Measurements from ENCODE around the gene MRPS18A. TPM values are rescaled to one million over a fixed set of nuclear protein-coding genes. Genes with fewer than 3 reads are reported as not detected.

The MRPS18A gene
- total and polyA plus RNA-seq, 2 of the 13 experiments (the other 11 are each of a cell fraction or from before 2014, with no cell fraction given), result 87.8 to 89.1 TPM

DNA sequence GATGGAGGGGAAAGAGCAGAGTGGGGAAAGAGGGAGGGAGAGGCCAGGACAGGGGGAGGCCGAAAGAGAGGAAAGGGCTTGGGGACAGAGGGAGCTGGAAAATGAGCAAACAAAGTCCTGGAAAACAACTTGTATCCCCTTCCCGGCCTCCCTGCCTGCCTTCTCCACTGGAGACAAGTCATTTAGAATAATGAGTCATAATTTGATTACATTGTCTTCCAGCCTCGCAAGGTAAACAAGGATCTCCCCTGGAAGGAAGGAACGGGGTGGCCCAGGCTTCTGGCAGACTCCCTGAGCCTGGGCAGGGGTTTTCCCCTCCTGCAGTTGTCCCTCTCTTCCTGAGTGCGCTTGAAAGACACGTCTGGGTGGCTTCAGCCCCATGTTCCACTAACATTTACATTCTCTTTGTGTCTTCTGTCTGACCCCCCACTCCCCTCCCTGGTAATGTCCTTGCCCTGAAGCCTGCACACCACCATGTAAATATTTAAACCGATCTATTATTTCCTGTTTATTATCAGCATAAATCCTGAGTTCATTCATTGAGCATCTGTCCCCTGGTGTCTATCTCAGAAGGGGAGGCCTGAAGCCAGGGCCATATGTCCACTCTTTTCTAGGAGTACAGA, 12.1 kb upstream of the MRPS18A start (continued):
- TF ChIP-seq SRSF1 (optimal IDR thresholded peaks at IDR 0.05; ENCODE audit: low read depth, low read length) (no peak), ZNF569 (CRISPR knock-in tag; IDR thresholded peaks at IDR 0.05; ENCODE audit: borderline replicate concordance) (no peak), TBX2 (CRISPR knock-in tag; IDR thresholded peaks at IDR 0.05; ENCODE audit: borderline replicate concordance) (peak; percentile 32; the same call in 1 of the 2 replicates), SNAPC2 (CRISPR knock-in tag; IDR thresholded peaks at IDR 0.05) (no peak), ZNF3 (CRISPR knock-in tag; IDR thresholded peaks at IDR 0.05) (no peak), ZFP62 (CRISPR knock-in tag; IDR thresholded peaks at IDR 0.05) (no peak), DNMT1 (CRISPR knock-in tag; IDR thresholded peaks at IDR 0.05) (no peak), SMARCE1 (IDR thresholded peaks at IDR 0.05; ENCODE audit: borderline replicate concordance) (no peak), NCOA2 (CRISPR knock-in tag; IDR thresholded peaks at IDR 0.05) (no peak), PPARG (CRISPR knock-in tag; conservative IDR thresholded peaks at IDR 0.05) (0 out of 2 replicates have a peak, but pooled peaks have one; percentile 39), ZNF20 (CRISPR knock-in tag; IDR thresholded peaks at IDR 0.05) (no peak), RFX5 (IDR thresholded peaks at IDR 0.05; ENCODE audit: low read depth, low read length) (no peak), ZNF468 (CRISPR knock-in tag; IDR thresholded peaks at IDR 0.05) (no peak), ZMYM2 (CRISPR knock-in tag; IDR thresholded peaks at IDR 0.05) (no peak), ZNF430 (CRISPR knock-in tag; IDR thresholded peaks at IDR 0.05) (peak; percentile 22; the same call in 1 of the 2 replicates), SOX5 (CRISPR knock-in tag; IDR thresholded peaks at IDR 0.05; ENCODE audit: borderline replicate concordance) (peak; percentile 76; the same call in 1 of the 2 replicates), NCOA1 (CRISPR knock-in tag; IDR thresholded peaks at IDR 0.05) (no peak), SIN3A (IDR thresholded peaks at IDR 0.05; ENCODE audit: borderline replicate concordance, low read depth, low read length) (no peak), CBX2 (IDR thresholded peaks at IDR 0.05; ENCODE audit: low read depth, low read length) (no peak), CBX2 (CRISPR knock-in tag; IDR thresholded peaks at IDR 0.05; ENCODE audit: low read depth) (no peak), ZC3H4 (CRISPR knock-in tag; IDR thresholded peaks at IDR 0.05; ENCODE audit: borderline replicate concordance) (no peak)
- TF ChIP-seq, protein P1, sequence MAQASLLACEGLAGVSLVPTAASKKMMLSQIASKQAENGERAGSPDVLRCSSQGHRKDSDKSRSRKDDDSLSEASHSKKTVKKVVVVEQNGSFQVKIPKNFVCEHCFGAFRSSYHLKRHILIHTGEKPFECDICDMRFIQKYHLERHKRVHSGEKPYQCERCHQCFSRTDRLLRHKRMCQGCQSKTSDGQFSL (CRISPR knock-in tag; IDR thresholded peaks at IDR 0.05), result no peak
- TF ChIP-seq, protein P2, sequence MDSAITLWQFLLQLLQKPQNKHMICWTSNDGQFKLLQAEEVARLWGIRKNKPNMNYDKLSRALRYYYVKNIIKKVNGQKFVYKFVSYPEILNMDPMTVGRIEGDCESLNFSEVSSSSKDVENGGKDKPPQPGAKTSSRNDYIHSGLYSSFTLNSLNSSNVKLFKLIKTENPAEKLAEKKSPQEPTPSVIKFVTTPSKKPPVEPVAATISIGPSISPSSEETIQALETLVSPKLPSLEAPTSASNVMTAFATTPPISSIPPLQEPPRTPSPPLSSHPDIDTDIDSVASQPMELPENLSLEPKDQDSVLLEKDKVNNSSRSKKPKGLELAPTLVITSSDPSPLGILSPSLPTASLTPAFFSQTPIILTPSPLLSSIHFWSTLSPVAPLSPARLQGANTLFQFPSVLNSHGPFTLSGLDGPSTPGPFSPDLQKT (CRISPR knock-in tag; IDR thresholded peaks at IDR 0.05; ENCODE audit: borderline replicate concordance), result no peak
- TF ChIP-seq, protein P3, sequence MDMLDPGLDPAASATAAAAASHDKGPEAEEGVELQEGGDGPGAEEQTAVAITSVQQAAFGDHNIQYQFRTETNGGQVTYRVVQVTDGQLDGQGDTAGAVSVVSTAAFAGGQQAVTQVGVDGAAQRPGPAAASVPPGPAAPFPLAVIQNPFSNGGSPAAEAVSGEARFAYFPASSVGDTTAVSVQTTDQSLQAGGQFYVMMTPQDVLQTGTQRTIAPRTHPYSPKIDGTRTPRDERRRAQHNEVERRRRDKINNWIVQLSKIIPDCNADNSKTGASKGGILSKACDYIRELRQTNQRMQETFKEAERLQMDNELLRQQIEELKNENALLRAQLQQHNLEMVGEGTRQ (IDR thresholded peaks at IDR 0.05; ENCODE audit: low read depth, low read length), result no peak
- TF ChIP-seq, protein P3 (CRISPR knock-in tag; IDR thresholded peaks at IDR 0.05; ENCODE audit: borderline replicate concordance), result no peak
- TF ChIP-seq, protein P4, sequence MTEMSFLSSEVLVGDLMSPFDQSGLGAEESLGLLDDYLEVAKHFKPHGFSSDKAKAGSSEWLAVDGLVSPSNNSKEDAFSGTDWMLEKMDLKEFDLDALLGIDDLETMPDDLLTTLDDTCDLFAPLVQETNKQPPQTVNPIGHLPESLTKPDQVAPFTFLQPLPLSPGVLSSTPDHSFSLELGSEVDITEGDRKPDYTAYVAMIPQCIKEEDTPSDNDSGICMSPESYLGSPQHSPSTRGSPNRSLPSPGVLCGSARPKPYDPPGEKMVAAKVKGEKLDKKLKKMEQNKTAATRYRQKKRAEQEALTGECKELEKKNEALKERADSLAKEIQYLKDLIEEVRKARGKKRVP (CRISPR knock-in tag; IDR thresholded peaks at IDR 0.05), result 0 out of 4 replicates have a peak, but pooled peaks of 1 of the 2 experiments have one; percentile 14
- TF ChIP-seq, protein P5, sequence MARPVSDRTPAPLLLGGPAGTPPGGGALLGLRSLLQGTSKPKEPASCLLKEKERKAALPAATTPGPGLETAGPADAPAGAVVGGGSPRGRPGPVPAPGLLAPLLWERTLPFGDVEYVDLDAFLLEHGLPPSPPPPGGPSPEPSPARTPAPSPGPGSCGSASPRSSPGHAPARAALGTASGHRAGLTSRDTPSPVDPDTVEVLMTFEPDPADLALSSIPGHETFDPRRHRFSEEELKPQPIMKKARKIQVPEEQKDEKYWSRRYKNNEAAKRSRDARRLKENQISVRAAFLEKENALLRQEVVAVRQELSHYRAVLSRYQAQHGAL (CRISPR knock-in tag; IDR thresholded peaks at IDR 0.05; ENCODE audit: not compliant biosample characterization), result no peak

Data from HepG2 (cell line).